ENCODE measurements around the gene OR10A3. TPM values are rescaled to one million over a fixed set of nuclear protein-coding genes. Genes with fewer than 3 reads are reported as not detected.

The OR10A3 gene
- not detected in 2 replicates for total RNA-seq (2014; rRNA removed; shearing (Covaris generic))

DNA sequence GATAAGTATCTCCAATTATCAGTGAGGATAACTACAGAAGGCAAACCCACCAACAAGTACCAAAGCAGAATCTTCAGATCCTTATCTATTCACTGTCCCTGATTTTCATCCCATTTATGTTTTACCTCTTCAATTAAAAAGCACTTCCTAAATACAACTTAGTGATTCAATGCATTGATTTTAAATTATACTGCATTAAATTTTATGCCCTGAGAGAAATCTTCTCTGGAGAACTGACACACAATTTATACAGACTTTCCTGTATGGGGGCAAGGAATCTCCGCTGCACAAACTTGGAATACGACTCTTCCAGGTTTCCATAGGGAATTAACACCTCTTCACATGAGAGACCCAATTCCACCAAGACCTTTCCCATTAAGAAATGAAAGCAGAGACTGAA is at the start of gene OR10A3:
Gene OR10A3, minus strand, starts transcription at position 101 of the 400 bp plus-strand sequence. CDS start 2,188 bp downstream, outside the sequence.
- no peak for DNase-seq (ENCODE audit: low spot score)

DNA sequence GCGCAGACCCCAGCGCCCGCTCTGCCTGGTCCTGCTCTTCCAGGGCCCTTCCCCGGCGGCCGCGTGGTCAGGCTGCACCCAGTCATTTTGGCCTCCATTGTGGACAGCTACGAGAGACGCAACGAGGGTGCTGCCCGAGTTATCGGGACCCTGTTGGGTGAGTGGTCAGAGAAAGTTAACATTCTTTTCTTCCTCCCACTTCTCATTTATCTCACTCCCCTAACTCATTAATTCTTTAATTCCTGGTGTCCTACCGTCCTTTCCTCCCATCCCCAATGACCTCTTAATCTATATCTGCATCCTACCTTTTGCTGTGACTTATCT is 46.0 kb upstream of the OR10A3 start:
- peak; percentile 6 for DNase-seq (ENCODE audit: low spot score)

DNA sequence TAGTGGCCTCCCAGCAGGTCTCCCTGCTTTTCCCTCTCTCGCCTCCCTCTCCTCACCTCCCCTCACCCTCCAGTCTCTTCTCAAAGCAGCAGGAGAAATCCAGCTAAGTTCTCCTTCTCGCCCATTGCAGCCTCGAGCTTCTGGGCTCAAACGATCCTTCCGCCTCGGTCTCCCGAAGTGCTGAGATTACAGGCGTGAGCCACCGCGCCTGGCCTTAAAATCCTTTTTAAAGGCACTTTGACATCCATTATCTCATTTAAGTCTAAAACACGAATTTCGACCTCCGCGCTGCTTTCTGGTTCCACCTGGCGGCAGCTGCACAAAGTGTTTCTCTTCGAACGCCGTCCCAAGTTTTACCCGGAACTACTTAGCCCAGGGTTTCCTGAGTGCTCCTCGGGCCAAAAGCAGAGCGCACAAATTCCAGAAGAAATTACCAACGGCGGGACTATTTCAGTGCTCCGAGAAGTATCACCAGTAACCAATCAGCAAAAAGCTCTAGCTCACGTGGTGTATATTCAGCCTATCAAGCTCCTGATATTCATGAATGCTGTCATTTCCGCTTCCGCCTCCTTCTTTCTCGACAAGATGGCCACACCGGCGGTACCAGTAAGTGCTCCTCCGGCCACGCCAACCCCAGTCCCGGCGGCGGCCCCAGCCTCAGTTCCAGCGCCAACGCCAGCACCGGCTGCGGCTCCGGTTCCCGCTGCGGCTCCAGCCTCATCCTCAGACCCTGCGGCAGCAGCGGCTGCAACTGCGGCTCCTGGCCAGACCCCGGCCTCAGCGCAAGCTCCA is 45.5 kb upstream of the OR10A3 start, which contains the start of gene EIF3F:
Gene EIF3F, plus strand, starts transcription at position 570 of the 792 bp plus-strand sequence. Its CDS starts 16 bp downstream, at position 586.
- peak; percentile 98 for DNase-seq (ENCODE audit: low spot score)

DNA sequence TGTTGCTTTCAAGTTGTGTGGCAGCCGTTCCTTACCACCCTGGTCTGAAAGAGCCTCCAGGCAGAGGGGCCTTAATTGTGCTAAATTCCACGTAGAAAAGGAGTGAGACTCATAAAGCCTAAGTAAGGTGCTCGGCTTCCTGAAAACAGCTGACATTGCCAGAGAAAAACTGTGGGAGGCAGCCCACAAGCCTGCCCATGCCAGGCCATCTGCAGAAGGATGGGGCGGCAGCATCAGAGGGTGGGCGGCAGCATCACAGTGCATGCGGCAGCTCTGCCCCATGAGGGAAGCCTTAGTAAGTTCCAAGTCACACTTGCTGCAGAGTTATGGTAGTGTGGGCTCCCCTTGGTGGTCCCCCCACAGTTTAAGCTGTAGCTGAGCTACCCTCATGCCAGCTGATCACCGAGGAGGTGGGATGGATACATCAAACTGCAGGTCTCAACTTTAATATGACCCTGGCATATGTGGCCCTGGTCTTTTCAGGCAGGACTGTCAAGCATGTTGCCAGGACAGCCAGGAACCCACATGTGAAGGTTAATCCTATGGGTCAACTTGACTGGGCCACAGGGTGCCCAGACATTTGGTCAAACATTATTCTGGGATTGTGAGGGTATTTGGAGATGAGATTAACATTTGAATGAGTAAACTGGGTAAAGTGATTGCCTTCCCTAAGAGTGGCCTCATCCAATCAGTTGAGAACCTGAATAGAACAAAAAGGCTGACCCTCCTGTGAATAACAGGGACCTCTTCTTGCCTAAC is 42.5 kb upstream of the OR10A3 start:
- no peak for DNase-seq (ENCODE audit: low spot score)

DNA sequence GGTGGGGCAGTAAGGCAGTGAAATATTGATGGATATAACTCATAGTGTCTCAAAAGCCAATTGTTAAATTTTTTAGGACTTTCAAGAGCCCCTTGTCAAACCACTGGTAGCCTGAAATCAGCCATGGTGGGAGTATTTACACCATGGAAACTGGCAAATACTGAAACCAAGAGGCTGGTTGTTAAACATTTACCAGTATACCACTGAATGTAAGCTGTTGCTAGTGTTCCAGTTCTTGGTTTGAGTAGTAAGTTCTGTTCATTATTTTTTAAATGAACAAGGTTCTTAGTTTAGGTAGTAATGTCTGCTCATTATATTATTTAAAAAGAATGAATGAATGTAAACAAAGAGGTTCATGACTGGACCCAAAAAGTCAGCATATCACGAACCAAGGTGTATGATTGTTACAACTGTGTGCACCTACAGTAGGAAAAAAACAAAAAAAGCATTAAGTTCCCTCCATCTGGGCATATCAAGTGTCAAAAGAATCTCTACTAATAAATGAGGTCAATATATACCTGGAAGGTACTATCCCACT is 41.1 kb upstream of the OR10A3 start:
- no peak for DNase-seq (ENCODE audit: low spot score)

DNA sequence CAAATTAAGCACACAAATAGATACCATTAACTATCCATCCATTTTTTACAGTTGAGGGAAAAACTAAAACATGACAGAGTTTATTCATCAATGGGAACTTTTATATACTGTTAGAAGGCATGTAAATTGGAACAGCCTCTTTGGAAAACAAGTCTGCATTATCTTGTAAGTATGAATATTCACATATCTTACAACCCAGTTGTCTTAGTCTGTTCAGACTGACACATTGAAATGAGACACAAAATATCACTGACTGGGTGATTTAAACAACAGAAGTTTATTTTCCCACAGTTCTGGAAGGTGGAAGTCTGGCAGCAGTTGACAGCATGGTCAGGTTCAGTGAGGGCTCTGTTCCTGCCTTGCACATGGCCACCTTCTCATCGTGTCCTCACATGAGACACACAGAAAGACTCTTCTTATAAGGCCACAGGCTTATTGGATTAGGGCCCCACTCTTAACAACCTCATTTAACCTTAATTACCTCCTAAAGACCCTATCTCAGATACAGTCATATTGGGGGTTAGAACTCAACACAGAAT is 40.2 kb upstream of the OR10A3 start:
- no peak for DNase-seq (ENCODE audit: low spot score)

DNA sequence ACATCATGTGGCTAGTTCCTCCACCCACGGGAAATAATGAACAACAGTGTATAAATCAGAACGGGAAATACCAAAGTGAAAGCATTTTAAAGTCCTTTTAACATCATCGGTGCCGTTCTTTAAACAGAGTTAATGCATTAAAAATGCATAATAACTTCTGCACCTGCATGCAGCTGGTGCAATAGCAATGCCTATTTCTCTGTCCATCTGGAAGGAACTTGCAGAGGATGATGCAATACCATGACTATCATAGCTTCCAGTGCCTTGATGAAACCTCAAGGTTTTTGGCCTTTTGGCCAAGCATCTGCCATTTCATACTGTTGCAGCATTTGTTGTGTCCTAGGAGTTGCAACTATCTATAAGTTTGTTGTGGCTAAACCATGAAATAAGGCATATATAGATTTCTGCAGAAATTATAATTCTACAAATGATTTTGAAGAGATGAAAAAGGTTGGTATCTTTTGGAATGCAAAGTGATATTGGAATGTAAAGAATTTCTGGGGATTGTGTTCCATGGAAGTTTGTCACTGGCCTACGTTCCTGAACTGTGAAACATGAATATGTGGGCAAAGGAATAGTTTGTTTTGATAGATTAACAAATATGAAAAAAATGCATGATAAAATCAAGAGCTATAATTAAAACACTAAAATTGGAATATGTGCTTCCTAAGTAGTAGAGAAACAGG is 35.9 kb upstream of the OR10A3 start:
- DNase-seq (ENCODE audit: low spot score) = no peak

DNA sequence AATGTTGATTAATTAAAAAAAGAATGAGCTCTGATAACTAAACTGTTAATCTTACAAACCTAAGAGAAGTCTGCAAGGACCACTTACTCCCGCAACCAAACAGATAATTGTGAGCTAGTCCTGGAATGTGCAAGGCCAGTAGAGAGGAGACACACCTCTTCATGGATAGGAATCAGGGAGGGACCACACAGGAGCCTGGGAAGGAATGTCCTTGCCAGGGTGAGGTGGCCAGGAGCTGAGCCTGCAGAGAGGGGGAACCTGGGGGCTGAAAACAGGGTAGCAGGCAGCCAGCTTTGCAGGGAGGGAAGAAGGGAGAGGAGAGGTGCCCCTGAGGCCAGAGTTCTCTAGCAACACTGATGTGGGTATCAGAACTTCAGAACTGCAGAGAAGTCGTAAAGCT is 33.2 kb upstream of the OR10A3 start:
- DNase-seq (ENCODE audit: low spot score) = no peak

- DNase-seq (ENCODE audit: low spot score) = no peak
Measured at GRCh38 chr11:7973011-7973410, 31.5 kb upstream of the OR10A3 start.

GRCh38 chr11:7971846-7972245 is 30.3 kb upstream of the OR10A3 start:
- DNase-seq (ENCODE audit: low spot score) = no peak

GRCh38 chr11:7969756-7970646 is 28.5 kb upstream of the OR10A3 start:
- DNase-seq (ENCODE audit: low spot score) = no peak

- DNase-seq (ENCODE audit: low spot score) = no peak
Measured at GRCh38 chr11:7968686-7969085, 27.2 kb upstream of the OR10A3 start.

DNA sequence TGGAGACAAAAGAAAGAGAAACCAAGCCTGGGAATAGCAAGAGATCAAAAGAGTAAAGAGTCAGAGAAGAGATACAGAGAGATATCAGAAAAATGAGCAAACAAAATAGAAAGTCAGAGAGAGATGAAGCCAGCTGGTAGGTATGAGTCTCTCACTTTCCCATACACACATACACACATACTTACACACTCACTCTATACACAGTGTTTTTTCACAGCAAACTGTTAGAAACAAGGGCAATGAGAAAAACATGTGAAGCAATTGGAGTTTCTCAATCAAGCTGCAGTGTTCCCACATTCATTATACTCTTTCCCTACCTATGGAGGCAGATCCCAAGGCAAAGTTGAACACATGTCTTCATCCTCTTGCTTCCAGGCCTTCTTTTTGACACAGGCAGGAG is 26.3 kb upstream of the OR10A3 start:
- no peak for DNase-seq (ENCODE audit: low spot score)

GRCh38 chr11:7967097-7967496 is 25.6 kb upstream of the OR10A3 start:
- no peak for DNase-seq (ENCODE audit: low spot score)

- DNase-seq (ENCODE audit: low spot score) = no peak
Measured at GRCh38 chr11:7965386-7965785, 23.9 kb upstream of the OR10A3 start, which contains the start of gene NLRP10. Gene NLRP10 (minus strand): TSS chr11:7965447. CDS start chr11:7963495, 1,952 bp downstream.

DNA sequence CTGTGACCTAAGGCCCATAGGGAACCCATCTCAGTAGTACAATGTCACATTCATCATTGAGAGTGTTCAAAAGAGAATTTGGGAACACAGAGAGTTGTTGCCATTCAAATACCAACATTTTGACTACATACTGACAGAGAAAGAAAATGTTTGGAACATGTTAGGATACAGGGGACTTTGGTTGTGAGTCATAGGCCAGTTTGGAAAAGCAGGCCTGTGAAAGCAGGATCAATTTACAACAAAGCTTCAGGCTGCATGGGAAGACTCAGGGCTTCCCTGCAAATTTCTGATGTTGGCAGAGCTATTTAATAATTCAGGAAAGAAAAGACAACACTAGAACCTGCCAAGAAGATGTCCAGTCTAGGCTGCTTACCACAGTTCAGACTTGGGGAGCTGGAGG is 23.4 kb upstream of the OR10A3 start:
- no peak for DNase-seq (ENCODE audit: low spot score)

- no peak for DNase-seq (ENCODE audit: low spot score)
Measured at GRCh38 chr11:7964261-7964660, 22.8 kb upstream of the OR10A3 start.

GRCh38 chr11:7955191-7955590 is 13.7 kb upstream of the OR10A3 start:
- no peak for DNase-seq (ENCODE audit: low spot score)

DNA sequence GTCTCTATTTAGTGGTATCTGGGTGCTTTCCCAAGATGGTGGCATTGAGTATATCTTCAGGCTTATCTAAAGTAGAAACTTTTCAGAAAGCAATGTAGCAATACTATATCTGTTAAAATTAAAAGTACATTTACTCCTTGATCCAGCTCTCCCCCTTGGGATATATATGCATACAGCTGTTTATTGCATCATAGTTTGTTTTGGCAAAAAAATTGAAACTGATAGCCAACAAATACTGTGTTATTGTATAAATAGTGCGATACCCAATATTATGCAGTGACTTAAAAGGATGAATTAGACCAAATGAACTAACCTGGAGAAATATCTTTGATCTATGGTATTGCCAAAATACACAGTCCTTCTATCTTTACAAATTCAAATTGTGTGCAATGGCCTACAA is 8.4 kb upstream of the OR10A3 start:
- DNase-seq (ENCODE audit: low spot score) = no peak

- no peak for DNase-seq (ENCODE audit: low spot score)
Measured at GRCh38 chr11:7944123-7944522, 2.6 kb upstream of the OR10A3 start.

- DNase-seq (ENCODE audit: low spot score) = no peak
Measured at GRCh38 chr11:7941146-7941545, 362 bp downstream of the OR10A3 start.
